MCF 10A (cell line): ENCODE data around the gene PSMD2. TPM values are rescaled to one million over a fixed set of nuclear protein-coding genes. Genes with fewer than 3 reads are reported as not detected.
A peak's percentile ranks its signal among the peaks of the same experiment; 100 is the strongest.

Experiments used
- BruUV-seq: library from RNA; stranded (reverse); fragments of 400-500 nt; replicated peaks from 2 replicates; lab custom pipeline; 2021; lab: Mats Ljungman, UMichigan
- CTCF ChIA-PET: fragments of 300-600 bp; sonication (Branson Sonifier 250); formaldehyde crosslinking; extraction: SDS; loops from one replicate; lab custom pipeline; 2021; ENCODE audit warnings: antibody characterized with exemption, inconsistent platforms; lab: Yijun Ruan, JAX
- POLR2A ChIA-PET: fragments of 300-600, 350-650 bp; sonication (Branson Sonifier 250); formaldehyde crosslinking; extraction: SDS; loops from one replicate; lab custom pipeline; 2020; ENCODE audit warnings: antibody characterized with exemption, inconsistent platforms; lab: Yijun Ruan, JAX
- DNase-seq: peaks from one replicate; pipeline ENCODE4 v3.0.0-alpha.2; 2018; ENCODE audit not compliant: unreplicated experiment
- H3K27ac Mint-ChIP-seq: one replicate; pipeline ENCODE4 v1.8.0; 2022; ENCODE audit warnings: mild to moderate bottlenecking, low read depth, mixed read lengths; ENCODE audit not compliant: unreplicated experiment
- H3K27me3 Mint-ChIP-seq: one replicate; pipeline ENCODE4 v1.8.0; 2022; ENCODE audit warnings: mixed read lengths; ENCODE audit not compliant: insufficient read depth, unreplicated experiment
- H3K36me3 Mint-ChIP-seq: one replicate; pipeline ENCODE4 v1.8.0; 2022; ENCODE audit warnings: mild to moderate bottlenecking, moderate library complexity, mixed read lengths; ENCODE audit not compliant: insufficient read depth, unreplicated experiment
- H3K4me1 Mint-ChIP-seq: one replicate; pipeline ENCODE4 v1.8.0; 2022; ENCODE audit warnings: mixed read lengths; ENCODE audit not compliant: insufficient read depth, unreplicated experiment
- H3K4me3 Mint-ChIP-seq: one replicate; pipeline ENCODE4 v1.8.0; 2022; ENCODE audit warnings: mild to moderate bottlenecking, moderate library complexity, mixed read lengths; ENCODE audit not compliant: unreplicated experiment
- H3K9me3 Mint-ChIP-seq: one replicate; pipeline ENCODE4 v1.8.0; 2022; ENCODE audit warnings: mixed read lengths; ENCODE audit not compliant: unreplicated experiment
- intact Hi-C: fragments of 100-400 bp; cut with micrococcal nuclease; formaldehyde crosslinking; loops from 2 replicates; pipeline ENCODE4 v1.14.1; 2022
- total RNA-seq: library from RNA; stranded (reverse); gene quantifications from 2 replicates; pipeline ENCODE4 v1.2.3, GENCODE V29; 2022
- TF ChIP-seq, protein P1 (sequence below): fragments of 200-600 bp; IDR thresholded peaks from one replicate; pipeline ENCODE4 v1.8.0; 2022; ENCODE audit warnings: antibody characterized with exemption, mild to moderate bottlenecking; ENCODE audit not compliant: unreplicated experiment

PSMD2 gene
- total RNA-seq, 1 experiment from 2014 or later, result 284 TPM

DNA sequence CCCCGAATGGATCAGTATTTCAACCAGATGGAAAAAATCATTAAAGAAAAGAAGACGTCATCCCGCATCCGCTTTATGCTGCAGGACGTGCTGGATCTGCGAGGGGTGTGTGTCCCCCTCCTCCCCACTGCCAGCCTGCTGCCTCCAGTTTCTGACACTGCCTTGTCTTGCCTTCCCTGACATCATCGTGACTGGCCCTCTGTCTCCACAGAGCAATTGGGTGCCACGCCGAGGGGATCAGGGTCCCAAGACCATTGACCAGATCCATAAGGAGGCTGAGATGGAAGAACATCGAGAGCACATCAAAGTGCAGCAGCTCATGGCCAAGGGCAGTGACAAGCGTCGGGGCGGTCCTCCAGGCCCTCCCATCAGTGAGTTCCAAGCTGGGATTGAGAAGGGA, 26.2 kb downstream of the PSMD2 start:
- peaks cover 100% of the 10 kb centered on the region for H3K36me3 Mint-ChIP-seq
- H3K27ac Mint-ChIP-seq, result peak overlapping the region; percentile 49
- CTCF ChIA-PET, result no interaction called here

DNA sequence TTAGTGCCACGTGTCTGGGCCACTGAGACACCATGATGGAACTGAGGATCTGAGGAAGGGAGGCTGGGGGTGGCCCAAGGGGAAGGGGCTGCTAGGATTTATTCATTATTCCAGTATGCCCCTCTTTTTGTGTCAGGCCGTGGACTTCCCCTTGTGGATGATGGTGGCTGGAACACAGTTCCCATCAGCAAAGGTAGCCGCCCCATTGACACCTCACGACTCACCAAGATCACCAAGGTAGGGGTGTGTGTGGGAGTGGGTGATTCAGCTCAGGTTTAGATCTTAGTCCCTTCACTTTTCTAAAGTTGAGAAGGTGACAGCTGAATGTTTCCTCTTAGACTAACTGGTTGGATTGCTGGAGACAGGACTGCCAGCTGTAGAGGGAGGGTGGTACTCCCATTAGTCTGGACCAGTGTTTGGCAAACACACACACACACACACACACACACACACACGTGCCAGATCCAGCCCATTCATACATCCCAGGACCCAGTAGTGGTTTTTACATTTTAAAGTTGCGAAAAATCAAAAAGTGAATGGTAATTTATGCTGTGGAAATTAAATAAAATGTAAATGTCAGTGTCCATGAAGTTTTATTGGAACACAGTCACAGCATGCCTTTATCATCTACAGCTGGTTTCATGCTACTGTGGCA, 26.8 kb downstream of the PSMD2 start:
- no peak overlapping the region for H3K4me3 Mint-ChIP-seq
- no peaks in the 10 kb centered on the region for H3K27me3 Mint-ChIP-seq
- ChIA-PET CTCF (interaction anchor here (0.6 to 1.2 kb wide), 3 partner anchors 22 to 162 kb away, joined by 3 to 4 read pairs (median 3); no protein-coding TSS in a partner anchor), POLR2A (interaction anchor here (0.6 kb wide), 1 partner anchor 10 kb away, joined by 3 read pairs; no protein-coding TSS in a partner anchor)
- TF ChIP-seq, protein P1, sequence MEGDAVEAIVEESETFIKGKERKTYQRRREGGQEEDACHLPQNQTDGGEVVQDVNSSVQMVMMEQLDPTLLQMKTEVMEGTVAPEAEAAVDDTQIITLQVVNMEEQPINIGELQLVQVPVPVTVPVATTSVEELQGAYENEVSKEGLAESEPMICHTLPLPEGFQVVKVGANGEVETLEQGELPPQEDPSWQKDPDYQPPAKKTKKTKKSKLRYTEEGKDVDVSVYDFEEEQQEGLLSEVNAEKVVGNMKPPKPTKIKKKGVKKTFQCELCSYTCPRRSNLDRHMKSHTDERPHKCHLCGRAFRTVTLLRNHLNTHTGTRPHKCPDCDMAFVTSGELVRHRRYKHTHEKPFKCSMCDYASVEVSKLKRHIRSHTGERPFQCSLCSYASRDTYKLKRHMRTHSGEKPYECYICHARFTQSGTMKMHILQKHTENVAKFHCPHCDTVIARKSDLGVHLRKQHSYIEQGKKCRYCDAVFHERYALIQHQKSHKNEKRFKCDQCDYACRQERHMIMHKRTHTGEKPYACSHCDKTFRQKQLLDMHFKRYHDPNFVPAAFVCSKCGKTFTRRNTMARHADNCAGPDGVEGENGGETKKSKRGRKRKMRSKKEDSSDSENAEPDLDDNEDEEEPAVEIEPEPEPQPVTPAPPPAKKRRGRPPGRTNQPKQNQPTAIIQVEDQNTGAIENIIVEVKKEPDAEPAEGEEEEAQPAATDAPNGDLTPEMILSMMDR, result no peak
- H3K27ac Mint-ChIP-seq, result no peak overlapping the region
- BruUV-seq, result no TSS peak
- intact Hi-C loops, result no loop called here
- H3K9me3 Mint-ChIP-seq, result no peaks in the 10 kb centered on the region
- no peak for DNase-seq
- peaks cover 100% of the 10 kb centered on the region for H3K36me3 Mint-ChIP-seq
- peaks cover 25% of the 10 kb centered on the region for H3K4me1 Mint-ChIP-seq

More for the DNA sequence above, 26.2 kb downstream of the PSMD2 start:
- Mint-ChIP-seq H3K4me1 (peaks cover 27% of the 10 kb centered on the region), H3K27me3 (no peaks in the 10 kb centered on the region), H3K4me3 (no peak overlapping the region), H3K9me3 (no peaks in the 10 kb centered on the region)
- TF ChIP-seq, protein P1, result no peak
- DNase-seq, result no peak
- intact Hi-C loops, result no loop called here
- BruUV-seq, result no TSS peak
- POLR2A ChIA-PET, result no interaction called here

DNA sequence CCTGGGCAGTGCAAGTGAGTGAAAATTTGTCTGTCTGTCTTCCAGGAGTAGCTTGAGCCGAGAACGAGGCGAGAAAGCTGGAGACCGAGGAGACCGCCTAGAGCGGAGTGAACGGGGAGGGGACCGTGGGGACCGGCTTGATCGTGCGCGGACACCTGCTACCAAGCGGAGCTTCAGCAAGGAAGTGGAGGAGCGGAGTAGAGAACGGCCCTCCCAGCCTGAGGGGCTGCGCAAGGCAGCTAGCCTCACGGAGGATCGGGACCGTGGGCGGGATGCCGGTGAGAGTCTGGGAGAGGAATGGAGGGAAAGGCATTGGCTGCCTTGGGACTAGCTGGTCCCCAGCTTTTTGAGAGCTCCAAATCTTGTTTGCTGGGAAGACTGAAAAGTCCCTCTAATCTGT, 28.1 kb downstream of the PSMD2 start:
- H3K4me1 Mint-ChIP-seq, result peaks cover 35% of the 10 kb centered on the region
- H3K27ac Mint-ChIP-seq, result no peak overlapping the region
- no peak for DNase-seq
- TSS peak; percentile 4 for BruUV-seq
- TF ChIP-seq, protein P1, result no peak
- H3K4me3 Mint-ChIP-seq, result no peak overlapping the region
- H3K9me3 Mint-ChIP-seq, result no peaks in the 10 kb centered on the region
- ChIA-PET CTCF (interaction anchor here (1.2 kb wide), 1 partner anchor 23 kb away, joined by 4 read pairs; no protein-coding TSS in a partner anchor), POLR2A (interaction anchor here (1.0 kb wide), 1 partner anchor 11 kb away, joined by 3 read pairs; no protein-coding TSS in a partner anchor)
- intact Hi-C loops, result no loop called here
- H3K36me3 Mint-ChIP-seq, result peaks cover 100% of the 10 kb centered on the region
- H3K27me3 Mint-ChIP-seq, result no peaks in the 10 kb centered on the region

DNA sequence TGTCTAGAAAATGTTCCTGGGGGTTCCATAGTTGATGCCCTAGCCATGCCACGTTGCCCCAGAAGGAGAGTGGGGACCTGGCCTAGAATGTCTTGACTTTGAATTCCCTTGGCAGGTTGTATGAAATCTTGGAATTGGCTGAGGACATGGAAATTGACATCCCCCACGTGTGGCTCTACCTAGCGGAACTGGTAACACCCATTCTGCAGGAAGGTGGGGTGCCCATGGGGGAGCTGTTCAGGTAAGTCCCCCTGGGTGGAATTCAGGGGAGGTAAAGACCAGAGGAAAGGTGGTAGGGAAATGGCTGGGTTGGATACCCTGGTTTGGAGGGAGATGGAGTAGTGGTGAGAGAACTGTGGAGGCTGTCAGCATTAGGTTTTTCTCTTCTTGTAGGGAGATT, 29.5 kb downstream of the PSMD2 start:
- intact Hi-C loops, result no loop called here
- POLR2A ChIA-PET, result no interaction called here
- BruUV-seq, result no TSS peak
- Mint-ChIP-seq H3K36me3 (peaks cover 100% of the 10 kb centered on the region), H3K27me3 (no peaks in the 10 kb centered on the region), H3K9me3 (no peaks in the 10 kb centered on the region), H3K4me1 (peaks cover 48% of the 10 kb centered on the region), H3K27ac (peak overlapping the region; percentile 57), H3K4me3 (no peak overlapping the region)
- DNase-seq, result no peak
- CTCF ChIA-PET, result no interaction called here
- TF ChIP-seq, protein P1, result no peak
